Stimulated activated CD8-positive, alpha-beta memory T cell treated with anti-CD3 and anti-CD28 coated beads, Interleukin-15, amount 100 ng/mL, for 1 hour (primary cell): ENCODE measurements around the gene KEL.
"Not testable (repeated sequence)": the region's sequence is repeated elsewhere in the genome, so short reads cannot be mapped to it uniquely, and the experiment has no call there.

Experiments
- DNase-seq: peaks from one replicate; pipeline ENCODE4 v3.0.0-alpha.2; 2020; ENCODE audit warnings: low read depth

Gene KEL

GRCh38 chr7:142961973-142962926 is at the start of gene KEL:
Gene KEL (minus strand): TSS chr7:142962363. CDS start chr7:142962206, 157 bp downstream.
- DNase-seq = no peak

GRCh38 chr7:143008007-143008901 is 46.1 kb upstream of the KEL start:
- DNase-seq = peak; percentile 74

GRCh38 chr7:143005632-143006260 is 43.6 kb upstream of the KEL start:
- no peak for DNase-seq

GRCh38 chr7:143003393-143004051 is 41.4 kb upstream of the KEL start:
- no peak for DNase-seq

GRCh38 chr7:143002898-143003297 is 40.7 kb upstream of the KEL start:
- no peak for DNase-seq

GRCh38 chr7:143002106-143002505 is 39.9 kb upstream of the KEL start:
- no peak for DNase-seq

- no peak for DNase-seq
Observed at GRCh38 chr7:143000648-143001047, 38.5 kb upstream of the KEL start.

GRCh38 chr7:142999793-143000192 is 37.6 kb upstream of the KEL start:
- no peak for DNase-seq

GRCh38 chr7:142998966-142999365 is 36.8 kb upstream of the KEL start:
- DNase-seq = no peak

GRCh38 chr7:142997456-142997989 is 35.4 kb upstream of the KEL start:
- DNase-seq = no peak

GRCh38 chr7:142992427-142992826 is 30.3 kb upstream of the KEL start:
- DNase-seq = no peak

GRCh38 chr7:142984297-142984696 is 22.1 kb upstream of the KEL start:
- no peak for DNase-seq

- no peak for DNase-seq
Observed at GRCh38 chr7:142983825-142984224, 21.7 kb upstream of the KEL start.

GRCh38 chr7:142978402-142978801 is 16.2 kb upstream of the KEL start:
- DNase-seq = not testable (repeated sequence)

- DNase-seq = no peak
Observed at GRCh38 chr7:142974626-142975025, 12.5 kb upstream of the KEL start.

GRCh38 chr7:142969183-142969582 is 7.0 kb upstream of the KEL start:
- no peak for DNase-seq

- DNase-seq = no peak
Observed at GRCh38 chr7:142968229-142968628, 6.1 kb upstream of the KEL start.

GRCh38 chr7:142964502-142965246 is 2.5 kb upstream of the KEL start:
- no peak for DNase-seq

GRCh38 chr7:142963993-142964392 is 1.8 kb upstream of the KEL start:
- no peak for DNase-seq

- DNase-seq = no peak
Observed at GRCh38 chr7:142962991-142963390, 828 bp upstream of the KEL start.

- no peak for DNase-seq
Observed at GRCh38 chr7:142961595-142961972, 579 bp downstream of the KEL start.
